Kidney epithelial cell (primary cell): Measurements from ENCODE around the gene CACNG6. TPM values are rescaled to one million over a fixed set of nuclear protein-coding genes. Genes with fewer than 3 reads are reported as not detected.
A peak's percentile ranks its signal among the peaks of the same experiment; 100 is the strongest.

Experiments
- DNase-seq: peaks from one replicate; pipeline ENCODE4 v3.0.0-alpha.2; 2010; ENCODE audit warnings: low read depth
- H3K27me3 ChIP-seq: 2 replicates; pipeline ENCODE4 v1.6.0; 2011; ENCODE audit warnings: low read length; ENCODE audit not compliant: control insufficient read depth, insufficient read depth
- H3K36me3 ChIP-seq: 2 replicates; pipeline ENCODE4 v1.5.1; 2011; ENCODE audit warnings: low read length; ENCODE audit not compliant: control insufficient read depth, insufficient read depth
- H3K4me3 ChIP-seq: 2 replicates; pipeline ENCODE4 v1.5.1; 2011; ENCODE audit warnings: low read depth, mild to moderate bottlenecking, control low read depth, low read length
- total RNA-seq: library from RNA; depleted of rRNA; stranded (reverse); fragments of >200 nt; gene quantifications from 2 replicates; pipeline ENCODE4 v1.2.3, GENCODE V29; 2015
- TF ChIP-seq, protein P1 (sequence below): IDR thresholded peaks from 2 replicates; pipeline ENCODE4 v1.5.1; 2011; ENCODE audit warnings: mild to moderate bottlenecking, moderate library complexity, low read length, control low read depth, inconsistent platforms; ENCODE audit not compliant: insufficient read depth, poor library complexity, severe bottlenecking

Gene CACNG6, protein sequence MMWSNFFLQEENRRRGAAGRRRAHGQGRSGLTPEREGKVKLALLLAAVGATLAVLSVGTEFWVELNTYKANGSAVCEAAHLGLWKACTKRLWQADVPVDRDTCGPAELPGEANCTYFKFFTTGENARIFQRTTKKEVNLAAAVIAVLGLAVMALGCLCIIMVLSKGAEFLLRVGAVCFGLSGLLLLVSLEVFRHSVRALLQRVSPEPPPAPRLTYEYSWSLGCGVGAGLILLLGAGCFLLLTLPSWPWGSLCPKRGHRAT
- not detected in 2 replicates for total RNA-seq

DNA sequence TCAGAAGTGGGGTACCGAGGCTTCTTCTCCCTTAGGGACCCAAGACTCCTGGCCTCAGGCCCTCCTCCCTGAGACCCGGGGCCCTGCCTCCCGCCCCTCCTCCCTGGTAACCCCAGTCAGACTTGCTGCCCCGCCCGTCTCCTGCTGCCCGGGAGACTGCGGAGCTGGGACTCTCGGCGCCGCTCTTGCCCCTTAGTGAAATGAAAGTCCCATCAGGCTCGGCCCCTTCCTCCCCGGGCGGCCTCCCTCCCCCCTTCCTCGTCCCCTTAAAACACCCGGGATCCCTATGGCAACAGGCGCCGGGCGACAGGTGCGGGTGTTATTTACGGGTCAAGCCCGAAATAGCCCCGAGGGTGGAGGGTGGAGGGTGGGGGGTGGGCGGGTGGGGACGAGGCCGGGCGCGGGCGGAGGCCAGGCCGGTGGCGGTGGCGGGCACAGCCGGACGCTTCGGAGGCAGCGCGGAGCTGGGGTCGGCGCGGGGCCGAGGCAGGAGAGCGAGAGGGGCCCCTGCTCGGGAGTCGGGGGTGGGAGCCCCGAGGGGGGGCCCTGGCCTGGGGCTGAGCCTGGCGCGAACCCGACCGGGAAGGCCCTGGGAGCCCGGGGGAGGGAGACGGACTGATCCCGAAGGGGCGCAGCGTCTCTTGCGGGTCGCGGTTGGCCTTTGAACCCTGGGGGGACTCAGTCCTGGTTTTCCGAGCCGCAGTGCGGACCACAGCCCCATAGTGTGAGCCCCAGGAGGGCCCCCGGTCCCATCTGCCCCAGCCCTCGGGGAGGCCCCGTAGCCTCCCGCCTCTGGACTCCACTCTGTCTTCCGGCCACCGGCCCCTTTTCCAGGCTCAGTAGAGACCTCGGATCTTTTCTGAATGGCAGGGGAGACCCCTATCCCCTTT, at the start of gene CACNG6:
Gene CACNG6, plus strand, starts transcription at position 414 of the 890 bp plus-strand sequence. CDS start 1,241 bp downstream, outside the sequence.
- Histone ChIP-seq H3K4me3 (peak within 1 kb of the TSS; percentile 13), H3K27me3 (peaks cover 33% of the 10 kb centered on the region), H3K36me3 (no peaks in the 10 kb centered on the region)
- DNase-seq: no peak
- TF ChIP-seq, protein P1, sequence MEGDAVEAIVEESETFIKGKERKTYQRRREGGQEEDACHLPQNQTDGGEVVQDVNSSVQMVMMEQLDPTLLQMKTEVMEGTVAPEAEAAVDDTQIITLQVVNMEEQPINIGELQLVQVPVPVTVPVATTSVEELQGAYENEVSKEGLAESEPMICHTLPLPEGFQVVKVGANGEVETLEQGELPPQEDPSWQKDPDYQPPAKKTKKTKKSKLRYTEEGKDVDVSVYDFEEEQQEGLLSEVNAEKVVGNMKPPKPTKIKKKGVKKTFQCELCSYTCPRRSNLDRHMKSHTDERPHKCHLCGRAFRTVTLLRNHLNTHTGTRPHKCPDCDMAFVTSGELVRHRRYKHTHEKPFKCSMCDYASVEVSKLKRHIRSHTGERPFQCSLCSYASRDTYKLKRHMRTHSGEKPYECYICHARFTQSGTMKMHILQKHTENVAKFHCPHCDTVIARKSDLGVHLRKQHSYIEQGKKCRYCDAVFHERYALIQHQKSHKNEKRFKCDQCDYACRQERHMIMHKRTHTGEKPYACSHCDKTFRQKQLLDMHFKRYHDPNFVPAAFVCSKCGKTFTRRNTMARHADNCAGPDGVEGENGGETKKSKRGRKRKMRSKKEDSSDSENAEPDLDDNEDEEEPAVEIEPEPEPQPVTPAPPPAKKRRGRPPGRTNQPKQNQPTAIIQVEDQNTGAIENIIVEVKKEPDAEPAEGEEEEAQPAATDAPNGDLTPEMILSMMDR: no peak

DNA sequence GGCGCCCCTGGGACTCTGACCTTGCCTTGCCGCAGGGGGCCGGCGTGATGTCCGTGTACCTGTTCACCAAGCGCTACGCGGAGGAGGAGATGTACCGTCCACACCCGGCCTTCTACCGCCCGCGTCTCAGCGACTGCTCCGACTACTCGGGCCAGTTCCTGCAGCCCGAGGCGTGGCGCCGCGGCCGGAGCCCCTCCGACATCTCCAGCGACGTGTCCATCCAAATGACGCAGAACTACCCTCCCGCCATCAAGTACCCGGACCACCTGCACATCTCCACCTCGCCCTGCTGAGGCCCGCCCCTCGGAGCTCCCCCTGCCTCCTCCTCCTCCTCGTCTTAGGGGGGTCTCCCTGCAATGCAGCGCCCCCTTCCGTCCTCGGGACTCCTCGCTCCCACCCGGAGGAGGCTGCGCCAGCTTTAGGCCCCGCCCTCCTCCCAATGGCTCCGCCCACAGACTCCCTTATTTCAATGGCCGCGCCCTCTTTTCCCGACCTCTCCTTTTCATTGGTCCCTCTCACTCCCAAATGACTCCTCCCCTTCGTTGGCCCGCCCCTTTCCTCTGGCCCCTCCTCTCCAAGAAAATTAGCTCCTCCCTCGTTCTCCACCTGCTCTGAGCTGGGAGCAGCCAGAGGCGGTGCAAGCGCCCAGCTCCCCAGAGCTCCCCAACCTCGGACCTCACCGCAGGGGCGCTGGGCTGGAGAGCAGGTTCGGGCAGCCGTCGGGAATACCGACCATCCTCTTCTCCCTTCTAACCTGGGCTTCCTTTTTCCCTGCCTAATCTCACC, 49.2 kb upstream of the CACNG6 start:
- peaks cover 17% of the 10 kb centered on the region for H3K27me3 ChIP-seq
- no peak overlapping the region for H3K4me3 ChIP-seq
- no peak for DNase-seq
- H3K36me3 ChIP-seq: no peaks in the 10 kb centered on the region
- TF ChIP-seq, protein P1: no peak

DNA sequence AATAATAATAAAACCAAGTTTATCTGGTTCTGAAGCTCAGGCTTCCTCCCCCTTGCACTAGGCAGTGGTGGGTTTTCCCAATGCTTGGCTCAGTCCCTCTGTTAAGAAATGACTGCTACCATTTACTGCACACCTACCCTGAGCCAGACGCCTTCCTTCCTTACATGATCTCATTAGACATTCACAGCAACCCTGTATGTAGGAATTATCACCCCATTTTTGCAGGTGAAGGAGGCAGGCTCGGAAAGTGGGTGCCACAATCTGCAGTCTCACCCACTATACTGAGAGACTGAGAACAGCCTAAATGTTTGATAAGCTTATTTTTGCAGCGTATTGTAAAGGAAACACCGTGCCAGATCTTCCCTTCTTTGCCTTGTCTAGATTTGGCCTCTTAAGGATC, 47.0 kb upstream of the CACNG6 start:
- no peak for DNase-seq
- H3K4me3 ChIP-seq: no peak overlapping the region
- TF ChIP-seq, protein P1: no peak
- H3K27me3 ChIP-seq: peaks cover 17% of the 10 kb centered on the region
- no peaks in the 10 kb centered on the region for H3K36me3 ChIP-seq

DNA sequence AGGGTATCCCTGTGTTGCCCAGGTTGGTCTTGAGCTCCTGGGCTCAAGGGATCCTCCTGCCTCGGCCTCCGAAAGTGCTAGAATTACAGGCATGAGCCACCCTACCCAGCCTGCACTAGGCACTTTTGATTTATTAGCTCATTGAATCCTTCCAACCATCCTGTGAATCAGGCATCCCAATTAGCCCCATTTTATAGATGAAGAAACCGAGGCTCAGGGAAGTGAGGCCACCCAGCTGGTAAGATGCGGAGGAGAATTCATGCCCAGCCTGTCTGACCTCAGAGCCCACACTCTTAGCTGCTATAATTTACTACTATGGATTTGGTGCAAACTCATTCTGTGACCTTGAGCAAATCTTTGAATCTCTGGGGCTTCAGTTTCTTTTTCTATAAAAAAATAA, 46.5 kb upstream of the CACNG6 start:
- Histone ChIP-seq H3K4me3 (no peak overlapping the region), H3K27me3 (peaks cover 17% of the 10 kb centered on the region), H3K36me3 (no peaks in the 10 kb centered on the region)
- no peak for DNase-seq
- TF ChIP-seq, protein P1: no peak

DNA sequence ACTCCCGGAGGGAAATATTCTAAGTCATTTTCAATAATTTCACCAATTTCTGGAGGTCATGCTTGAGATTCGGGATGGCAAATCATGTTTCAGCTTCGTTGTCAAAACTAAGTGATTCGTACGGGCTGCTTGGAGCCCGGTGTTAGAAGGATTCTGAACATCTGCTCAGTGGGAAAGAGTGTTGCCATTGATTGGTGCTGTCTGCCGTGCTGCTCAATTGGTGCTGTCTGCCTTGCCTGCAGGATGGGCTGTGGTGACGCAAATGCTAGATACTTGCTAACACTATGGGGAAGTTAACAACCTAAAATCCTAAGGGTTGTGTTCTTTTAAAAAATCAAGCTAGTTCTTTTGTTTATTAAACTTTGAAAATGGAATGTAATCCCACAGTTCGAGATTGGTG, 46.0 kb upstream of the CACNG6 start:
- no peaks in the 10 kb centered on the region for H3K36me3 ChIP-seq
- H3K4me3 ChIP-seq: no peak overlapping the region
- TF ChIP-seq, protein P1: no peak
- DNase-seq: no peak
- peaks cover 17% of the 10 kb centered on the region for H3K27me3 ChIP-seq
